Ectodermal cell (in vitro differentiated cells): ENCODE results near the gene ADRB2.
"Not testable (repeated sequence)": the region's sequence is repeated elsewhere in the genome, so short reads cannot be mapped to it uniquely, and the experiment has no call there.

Experiments used
- H3K27ac ChIP-seq: 2 replicates; pipeline ENCODE4 v1.7.0; 2013; ENCODE audit warnings: mild to moderate bottlenecking, low read depth, low read length; ENCODE audit not compliant: insufficient read depth, poor library complexity, severe bottlenecking
- H3K27me3 ChIP-seq: 2 replicates; pipeline ENCODE4 v1.7.0; 2013; ENCODE audit warnings: mild to moderate bottlenecking, low read length; ENCODE audit not compliant: insufficient read depth, control insufficient read depth, poor library complexity, severe bottlenecking
- H3K36me3 ChIP-seq: one replicate; pipeline ENCODE4 v1.7.0; 2013; ENCODE audit warnings: low read length; ENCODE audit not compliant: control insufficient read depth, insufficient read depth
- H3K4me1 ChIP-seq: one replicate; pipeline ENCODE4 v1.7.0; 2013; ENCODE audit warnings: low read length; ENCODE audit not compliant: control insufficient read depth, insufficient read depth
- H3K4me3 ChIP-seq: 2 replicates; pipeline ENCODE4 v1.7.0; 2013; ENCODE audit warnings: low read depth, low read length, control low read depth; ENCODE audit not compliant: insufficient read depth
- H3K9me3 ChIP-seq: 2 replicates; pipeline ENCODE4 v1.7.0; 2013; ENCODE audit warnings: mild to moderate bottlenecking, low read length, moderate library complexity; ENCODE audit not compliant: control insufficient read depth
- WGBS, 2 experiments: methylation state at CpG; one replicate each; pipeline ENCODE4 v1.1.7; 2013; ENCODE audit warnings: missing lambda C conversion rate in 2 of 2; 5-methylcytosine and 5-hydroxymethylcytosine counted together

Gene ADRB2

GRCh38 chr5:148864113-148864841 is 37.9 kb downstream of the ADRB2 start:
- WGBS, 2 experiments, result 90% methylated on average over 5 of the region's 5 CpGs

GRCh38 chr5:148866024-148866423 is 39.6 kb downstream of the ADRB2 start:
- Histone ChIP-seq H3K36me3 (no peaks in the 10 kb centered on the region), H3K9me3 (no peaks in the 10 kb centered on the region), H3K27ac (no peak overlapping the region), H3K27me3 (no peaks in the 10 kb centered on the region), H3K4me1 (no peaks in the 10 kb centered on the region), H3K4me3 (no peak overlapping the region)
- WGBS, 2 experiments, result 90 to 94% methylated on average over 2 of the region's 2 CpGs

More at GRCh38 chr5:148864113-148864841, 37.9 kb downstream of the ADRB2 start:
- Histone ChIP-seq H3K27me3 (no peaks in the 10 kb centered on the region), H3K36me3 (no peaks in the 10 kb centered on the region), H3K9me3 (no peaks in the 10 kb centered on the region), H3K27ac (no peak overlapping the region), H3K4me1 (no peaks in the 10 kb centered on the region), H3K4me3 (no peak overlapping the region)

GRCh38 chr5:148873120-148873519 is 46.7 kb downstream of the ADRB2 start:
- Histone ChIP-seq H3K27ac (no peak overlapping the region), H3K4me3 (no peak overlapping the region), H3K4me1 (no peaks in the 10 kb centered on the region), H3K36me3 (no peaks in the 10 kb centered on the region), H3K27me3 (no peaks in the 10 kb centered on the region), H3K9me3 (no peaks in the 10 kb centered on the region)
- 89 to 91% methylated on average over 5 of the region's 5 CpGs for WGBS, 2 experiments

- WGBS, 2 experiments, result 67 to 70% methylated on average over 3 of the region's 3 CpGs
- Histone ChIP-seq H3K36me3 (no peaks in the 10 kb centered on the region), H3K4me3 (no peak overlapping the region), H3K4me1 (no peaks in the 10 kb centered on the region), H3K27me3 (no peaks in the 10 kb centered on the region), H3K9me3 (no peaks in the 10 kb centered on the region), H3K27ac (no peak overlapping the region)
These were observed 47.5 kb downstream of the ADRB2 start for GRCh38 chr5:148873690-148874485.

GRCh38 chr5:148875205-148875875 is 48.9 kb downstream of the ADRB2 start:
- Histone ChIP-seq H3K9me3 (no peaks in the 10 kb centered on the region), H3K36me3 (no peaks in the 10 kb centered on the region), H3K4me3 (no peak overlapping the region), H3K27ac (no peak overlapping the region), H3K4me1 (no peaks in the 10 kb centered on the region), H3K27me3 (no peaks in the 10 kb centered on the region)
- WGBS, 2 experiments, result 86 to 92% methylated on average over 2 to 3 of the region's 4 CpGs

- H3K36me3 ChIP-seq, H3K27me3 ChIP-seq, H3K27ac ChIP-seq, H3K9me3 ChIP-seq, H3K4me1 ChIP-seq, H3K4me3 ChIP-seq: not testable (repeated sequence)
- 92 to 97% methylated on average over 5 of the region's 5 CpGs for WGBS, 2 experiments
These were observed 51.0 kb downstream of the ADRB2 start for GRCh38 chr5:148877436-148877835.
